ENCODE results near the gene SPATC1L. TPM values are rescaled to one million over a fixed set of nuclear protein-coding genes. Genes with fewer than 3 reads are reported as not detected.
A peak's percentile ranks its signal among the peaks of the same experiment; 100 is the strongest.
"Not testable (repeated sequence)": the region's sequence is repeated elsewhere in the genome, so short reads cannot be mapped to it uniquely, and the experiment has no call there.

Gene SPATC1L
- polyA plus RNA-seq, 1 donor, result 9.0 TPM

- no peak for DNase-seq
Observed at GRCh38 chr21:46151261-46151988, 32.8 kb downstream of the SPATC1L start.

DNA sequence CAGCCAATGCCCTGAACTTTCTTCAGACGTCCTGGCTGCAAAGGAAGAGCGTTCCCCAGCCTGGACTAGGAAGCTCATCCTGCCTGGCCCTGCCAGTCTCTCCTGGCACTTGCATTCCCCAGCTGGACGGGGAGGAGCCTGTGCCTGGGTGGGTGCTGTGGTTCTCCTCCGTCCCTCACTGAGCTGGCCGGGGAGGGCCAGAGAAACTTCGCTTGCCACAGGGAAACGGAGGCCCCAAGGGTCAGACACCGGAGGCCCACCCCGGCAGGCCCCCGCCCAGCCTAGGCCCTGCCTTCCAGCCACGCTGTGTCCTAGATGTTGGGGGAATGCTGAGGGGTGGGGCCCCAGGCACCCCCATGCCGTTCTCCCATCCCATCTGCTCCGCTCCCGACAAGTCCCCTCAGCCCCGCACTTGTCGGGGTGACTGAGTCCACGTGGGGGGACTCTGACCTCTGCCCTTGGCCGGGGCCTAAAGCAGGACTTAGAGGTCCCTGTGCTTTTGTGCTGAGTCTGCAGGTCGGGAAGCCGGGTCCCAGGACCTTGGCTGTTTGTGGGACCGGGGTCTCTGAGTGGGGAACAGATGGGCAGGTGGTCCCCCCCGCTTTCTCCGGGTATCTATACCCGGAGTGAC is 33.7 kb downstream of the SPATC1L start:
- DNase-seq, result no peak

- no peak for DNase-seq
Observed at GRCh38 chr21:46150073-46150472, 34.2 kb downstream of the SPATC1L start.

DNA sequence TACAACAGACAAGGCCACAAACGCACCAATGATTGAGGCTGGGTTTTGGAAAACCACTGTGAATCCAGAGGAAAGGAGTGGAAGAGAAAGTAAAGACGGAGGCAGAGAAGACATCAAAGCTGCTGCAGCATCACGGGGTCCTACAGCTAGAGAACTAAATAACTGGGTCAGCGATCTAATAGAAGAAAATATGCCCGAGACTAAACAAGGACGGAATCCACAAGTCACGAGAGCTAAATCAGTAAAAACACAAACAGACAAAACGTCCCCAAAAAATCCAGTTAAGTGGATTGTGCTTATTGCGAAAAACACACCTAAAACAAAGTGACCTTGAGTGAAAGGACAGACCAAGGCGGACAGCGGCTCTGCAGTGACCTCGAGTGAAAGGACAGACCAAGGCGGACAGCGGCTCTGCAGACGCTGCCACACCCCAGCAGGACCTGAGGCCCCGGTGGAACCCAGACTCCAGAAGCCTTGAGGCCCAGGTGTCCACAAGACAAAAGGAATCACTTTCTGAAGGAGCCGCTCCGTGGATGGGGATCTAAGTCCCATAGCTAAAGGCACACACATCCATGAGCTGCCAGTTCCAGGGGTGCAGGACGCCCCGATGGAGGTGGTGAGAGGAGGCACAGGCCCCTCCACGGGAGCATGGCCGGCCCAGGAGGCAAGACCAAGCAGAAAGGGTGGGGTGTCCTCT is 34.9 kb downstream of the SPATC1L start:
- no peak for DNase-seq

DNA sequence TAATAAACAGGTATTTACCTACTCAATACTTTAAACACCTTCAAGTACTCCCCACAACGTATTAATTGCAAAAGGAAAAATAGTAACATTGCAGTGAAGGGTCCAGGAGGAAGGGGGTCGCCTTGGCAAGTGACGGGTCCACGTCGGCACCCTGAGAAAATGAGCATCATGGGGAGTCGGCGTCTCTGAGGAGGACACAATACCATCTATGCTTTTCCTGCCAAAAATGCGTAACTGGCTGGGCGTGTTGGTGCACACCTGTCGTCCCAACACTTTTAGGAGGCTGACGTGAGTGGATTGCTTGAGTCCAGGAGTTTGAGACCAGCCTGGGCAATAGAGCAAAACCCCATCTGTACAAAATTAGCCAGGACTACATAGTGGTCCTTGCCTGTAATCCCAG is 36.2 kb downstream of the SPATC1L start:
- no peak for DNase-seq

- DNase-seq, result not testable (repeated sequence)
Observed at GRCh38 chr21:46147429-46147828, 36.8 kb downstream of the SPATC1L start.

GRCh38 chr21:46146856-46147255 is 37.4 kb downstream of the SPATC1L start:
- no peak for DNase-seq

- no peak for DNase-seq
Observed at GRCh38 chr21:46145840-46146691, 38.2 kb downstream of the SPATC1L start.

- no peak for DNase-seq
Observed at GRCh38 chr21:46145159-46145839, 39.0 kb downstream of the SPATC1L start.

GRCh38 chr21:46144464-46145070 is 39.7 kb downstream of the SPATC1L start:
- no peak for DNase-seq

- no peak for DNase-seq
Observed at GRCh38 chr21:46142582-46143473, 41.4 kb downstream of the SPATC1L start.

DNA sequence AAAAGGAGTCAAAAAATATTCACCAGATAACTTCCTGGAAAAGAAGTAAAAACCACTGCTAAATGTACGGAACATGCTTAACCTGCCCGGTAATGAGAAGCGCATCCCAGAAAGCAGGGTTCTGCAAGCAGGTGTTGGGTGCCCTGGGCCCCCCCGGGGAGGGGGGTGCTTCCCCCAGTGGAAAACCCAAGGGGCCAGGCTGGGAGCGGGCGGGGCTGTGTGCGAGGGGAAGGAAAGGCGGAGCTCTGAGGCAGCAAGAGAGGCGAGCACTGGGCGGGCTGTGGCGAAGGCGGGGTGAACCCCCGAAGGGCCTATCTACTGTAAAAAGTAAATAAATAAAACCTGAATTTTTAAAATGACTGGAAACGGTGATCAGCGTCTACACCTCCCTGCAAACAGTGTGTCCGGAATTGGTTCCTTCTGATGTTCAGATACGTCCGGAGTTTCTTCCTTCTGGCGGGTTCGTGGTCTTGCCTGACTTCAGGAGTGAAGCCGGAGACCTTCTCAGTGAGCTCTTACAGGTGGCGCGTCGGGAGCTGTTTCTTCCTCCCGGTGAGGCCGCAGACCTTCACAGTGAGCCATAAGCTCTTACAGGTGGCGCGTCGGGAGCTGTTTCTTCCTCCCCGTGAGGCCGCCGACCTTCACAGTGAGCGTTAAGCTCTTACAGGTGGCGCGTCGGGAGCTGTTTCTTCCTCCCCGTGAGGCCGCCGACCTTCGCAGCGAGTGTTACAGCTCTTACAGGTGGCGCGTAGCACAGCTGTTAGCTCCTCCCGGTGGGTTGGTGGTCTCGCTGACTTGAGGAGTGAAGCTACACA is 42.3 kb downstream of the SPATC1L start:
- no peak for DNase-seq

- DNase-seq, result peak; percentile 42
Observed at GRCh38 chr21:46140352-46141003, 43.8 kb downstream of the SPATC1L start.

- no peak for DNase-seq
Observed at GRCh38 chr21:46139686-46140085, 44.6 kb downstream of the SPATC1L start.

- DNase-seq, result no peak
Observed at GRCh38 chr21:46138383-46138970, 45.8 kb downstream of the SPATC1L start.

- DNase-seq, result no peak
Observed at GRCh38 chr21:46137908-46138307, 46.4 kb downstream of the SPATC1L start.

GRCh38 chr21:46136739-46137349 is 47.4 kb downstream of the SPATC1L start:
- DNase-seq, result no peak
